GM19463 (cell line): ENCODE data around the gene PAOX.
A peak's percentile ranks its signal among the peaks of the same experiment; 100 is the strongest.

Source experiments
- ATAC-seq: cut with Tn5 transposase; IDR thresholded peaks from one replicate; pipeline ENCODE4 v1.9.1; 2021; ENCODE audit warnings: mild to moderate bottlenecking, moderate library complexity; ENCODE audit not compliant: unreplicated experiment

The PAOX gene

GRCh38 chr10:133349577-133350011, 29.5 kb upstream of the PAOX start:
- ATAC-seq, result no peak

DNA sequence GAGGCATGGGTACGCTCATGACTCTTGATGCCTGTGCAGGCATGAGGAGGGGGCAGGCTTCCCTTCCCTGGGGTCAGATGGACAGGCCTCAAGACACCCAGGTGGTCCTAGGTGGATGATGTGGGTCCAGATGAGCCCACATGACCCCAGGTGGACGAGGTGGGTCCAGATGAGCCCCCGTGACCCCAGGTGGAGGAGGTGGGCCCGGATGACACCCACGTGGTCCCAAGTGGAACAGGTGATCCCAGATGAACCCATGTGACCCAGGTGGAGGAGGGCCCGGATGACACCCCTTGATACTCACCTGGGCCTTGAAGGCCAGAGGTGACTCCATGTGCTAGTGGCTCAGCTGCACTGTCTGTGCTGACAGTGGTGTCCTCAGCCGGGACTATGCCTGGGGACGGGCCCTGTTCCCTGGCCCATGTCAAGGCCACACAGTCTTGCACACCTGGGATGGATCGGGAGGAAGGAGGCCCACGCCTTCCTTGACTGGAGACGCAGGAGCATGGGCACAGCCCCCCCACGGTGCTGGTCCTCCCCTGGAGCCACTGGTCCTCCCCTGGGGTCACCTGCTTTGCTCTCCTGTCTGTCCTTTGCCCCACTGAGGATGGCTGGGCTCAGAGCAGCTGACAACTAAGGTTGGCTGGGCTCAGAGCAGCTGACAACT, 28.6 kb upstream of the PAOX start:
- no peak for ATAC-seq

DNA sequence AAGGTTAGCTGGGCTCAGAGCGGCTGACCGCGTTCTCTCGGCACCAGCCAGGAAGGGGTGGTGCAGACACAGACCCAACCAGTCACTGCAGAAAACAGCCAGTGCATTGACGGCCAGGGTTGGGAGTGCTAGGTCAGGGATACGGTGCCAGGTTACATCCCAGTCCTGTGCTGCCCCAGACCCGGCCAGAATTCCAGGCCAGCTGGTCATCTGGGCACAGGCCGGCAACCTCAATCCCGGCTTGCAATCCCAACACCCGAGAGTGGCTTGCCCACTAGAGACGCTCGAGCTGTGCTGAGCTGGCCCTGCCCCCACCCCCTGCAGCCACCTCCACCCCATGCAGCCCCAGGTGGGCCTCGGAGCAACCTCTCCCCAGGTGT, 28.1 kb upstream of the PAOX start:
- ATAC-seq, result no peak

GRCh38 chr10:133351408-133352318, 27.4 kb upstream of the PAOX start:
- ATAC-seq, result no peak

DNA sequence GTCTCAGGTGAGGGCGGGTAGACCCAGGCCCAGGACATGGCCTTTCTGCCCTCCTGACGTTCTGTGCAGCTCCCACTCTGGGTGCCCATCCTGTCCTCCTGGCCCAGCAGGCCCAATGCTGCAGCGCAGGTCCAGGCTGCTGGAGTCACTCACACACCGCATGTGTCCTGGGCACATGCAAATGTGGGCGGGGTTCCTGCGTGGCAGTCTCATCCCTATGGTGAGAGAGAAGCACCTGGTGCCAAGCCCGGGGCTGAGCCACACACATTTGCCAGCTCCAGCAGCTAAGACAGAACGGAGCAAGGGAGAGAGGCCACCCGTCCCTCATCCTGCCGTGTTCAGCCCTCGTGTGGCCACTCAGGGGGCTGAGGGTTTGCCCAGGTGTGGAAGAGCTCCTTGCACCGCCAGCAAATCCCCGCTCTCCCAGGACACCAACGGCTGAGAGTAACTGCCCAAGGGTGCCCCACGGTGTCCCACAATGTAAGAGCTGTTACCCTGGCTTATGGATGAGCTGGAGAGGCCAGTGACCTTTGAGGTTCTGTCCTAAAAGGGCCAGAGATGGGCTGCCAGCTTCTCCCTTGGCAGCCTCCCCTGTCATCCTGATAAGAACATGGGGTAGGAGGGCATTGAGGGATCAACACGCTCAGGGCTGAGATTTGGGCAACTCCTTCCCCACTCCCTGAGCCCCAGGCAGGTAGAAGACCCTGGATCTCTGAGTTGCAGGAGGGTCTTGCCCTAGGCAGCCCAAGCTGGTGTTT, 25.7 kb upstream of the PAOX start:
- ATAC-seq, result no peak

DNA sequence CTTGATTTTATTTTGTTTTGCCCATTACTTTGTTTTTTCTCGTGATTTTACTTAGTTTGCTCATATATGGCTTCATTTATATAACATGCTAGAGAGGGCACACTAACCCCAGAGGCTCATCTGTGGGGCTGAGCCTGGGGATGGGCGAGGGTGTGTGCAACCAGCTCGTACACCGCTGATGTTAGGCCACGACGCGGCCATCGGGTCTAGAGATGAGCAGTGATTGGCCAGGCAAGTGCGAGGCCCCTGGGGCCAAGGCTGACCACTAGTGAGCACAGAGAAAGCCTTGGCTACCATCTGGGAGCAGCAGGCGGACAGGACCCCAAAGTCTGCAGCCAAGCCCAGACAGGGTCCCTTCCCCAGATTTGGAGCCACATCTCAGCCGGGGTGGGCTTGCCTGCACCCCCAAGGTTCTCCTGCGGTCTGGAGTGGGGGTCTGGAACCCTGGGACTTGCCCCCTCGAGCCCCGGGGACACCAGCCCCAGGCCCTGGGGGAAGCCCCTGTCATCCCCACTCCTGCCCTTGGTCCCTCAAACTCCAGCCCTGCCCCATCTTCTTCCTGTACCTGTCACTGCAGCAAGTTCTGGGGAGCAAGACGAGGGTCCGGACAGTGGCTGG, 25.0 kb upstream of the PAOX start:
- no peak for ATAC-seq

GRCh38 chr10:133354672-133355240, 24.3 kb upstream of the PAOX start:
- no peak for ATAC-seq

- no peak for ATAC-seq
Observed at GRCh38 chr10:133355266-133355665, 23.8 kb upstream of the PAOX start.

- ATAC-seq, result no peak
Observed at GRCh38 chr10:133355991-133356390, 23.1 kb upstream of the PAOX start.

DNA sequence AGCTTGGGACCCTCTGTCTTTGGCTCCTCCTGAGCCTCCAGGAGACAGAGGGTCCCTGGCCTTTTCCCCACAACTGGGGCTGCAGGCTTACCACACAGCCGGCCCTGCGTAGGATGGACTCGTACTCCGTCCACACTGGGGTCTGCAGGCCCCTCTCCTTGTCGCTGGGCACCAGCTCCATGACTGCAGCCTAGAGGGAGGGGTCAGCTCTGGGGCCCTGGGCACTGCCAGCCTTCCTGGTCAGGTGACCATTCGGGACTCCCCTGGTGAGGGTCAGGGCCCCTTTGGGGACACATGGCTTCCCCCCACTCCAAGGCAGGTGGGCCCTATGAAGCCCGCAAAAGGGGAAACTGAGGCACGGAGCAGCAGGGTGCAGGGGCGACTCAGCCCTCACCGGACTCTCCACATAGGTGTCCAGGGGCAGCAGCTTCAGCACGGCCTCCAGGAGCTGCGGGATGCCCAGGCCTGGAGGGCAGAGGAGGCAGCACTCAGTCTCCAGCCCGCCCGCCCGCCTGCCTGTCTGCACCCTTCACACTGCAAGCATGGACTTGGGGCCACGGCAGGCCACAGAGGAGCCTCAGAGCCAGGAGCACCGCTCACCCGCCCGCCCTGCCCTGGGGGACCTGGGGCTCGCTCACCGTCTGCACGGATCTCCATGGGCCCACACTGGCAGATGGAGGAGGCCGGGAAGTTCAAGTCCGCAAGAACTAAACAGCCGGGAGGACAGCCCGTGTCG, 22.3 kb upstream of the PAOX start:
- no peak for ATAC-seq

- peak; percentile 64 for ATAC-seq
Observed at GRCh38 chr10:133357285-133358161, 21.5 kb upstream of the PAOX start, which contains the start of gene FUOM. Gene FUOM, minus strand, starts transcription at chr10:133358019. Its CDS starts 12 bp downstream, at chr10:133358007.

- ATAC-seq, result no peak
Observed at GRCh38 chr10:133358162-133358924, 20.7 kb upstream of the PAOX start.

GRCh38 chr10:133358925-133359310, 20.1 kb upstream of the PAOX start:
- no peak for ATAC-seq

DNA sequence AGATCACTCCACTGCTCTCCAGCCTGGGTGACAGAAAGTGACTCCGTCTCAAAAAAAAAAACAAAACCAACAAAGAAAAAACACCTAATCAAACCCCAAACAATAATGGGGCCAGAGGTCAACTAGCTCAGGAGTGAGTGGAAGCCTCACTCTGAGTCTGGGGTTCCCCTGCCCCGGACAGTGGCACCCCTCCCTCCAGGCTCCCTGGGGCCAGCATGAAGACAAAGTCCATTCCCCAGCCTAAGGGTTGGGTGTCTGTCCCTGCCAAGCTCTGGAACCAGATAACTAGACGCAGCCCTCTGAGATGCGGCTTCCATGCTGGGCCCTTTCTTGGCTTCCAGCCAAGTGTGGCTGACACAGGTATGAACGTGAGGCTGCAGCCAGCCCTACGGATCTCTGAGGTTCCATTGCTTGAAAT, 19.5 kb upstream of the PAOX start:
- ATAC-seq, result no peak

DNA sequence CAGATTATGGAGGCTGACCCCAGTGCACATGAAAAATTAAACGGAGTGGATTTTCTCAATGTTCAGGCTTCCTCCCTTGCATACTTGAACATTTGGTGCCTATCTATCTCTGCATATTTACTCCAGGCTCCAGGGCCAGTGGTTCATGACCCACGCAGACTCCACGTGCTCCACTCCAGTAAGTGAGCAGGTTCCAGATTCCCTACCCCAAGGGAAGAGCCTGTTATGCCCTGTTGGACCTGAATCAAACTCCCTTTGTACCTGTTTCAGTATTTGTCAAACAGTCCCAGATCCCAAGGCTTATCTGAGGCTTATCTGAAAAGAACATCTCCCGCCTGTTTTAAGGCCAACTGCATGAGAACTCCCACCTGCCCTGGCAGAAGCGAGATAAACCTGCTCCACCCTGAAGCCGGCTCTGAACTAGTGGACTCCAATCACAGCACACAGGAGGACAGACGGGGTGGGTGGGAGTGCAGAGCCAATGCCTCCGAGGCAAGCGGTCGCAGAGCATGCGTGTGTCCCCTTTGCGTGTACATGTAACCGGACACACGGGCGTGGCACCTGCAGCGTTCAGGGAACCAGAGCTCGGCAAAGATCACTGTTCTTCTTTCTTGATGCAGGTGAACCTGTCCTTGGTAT, 19.0 kb upstream of the PAOX start:
- ATAC-seq, result no peak

GRCh38 chr10:133361227-133361626, 17.8 kb upstream of the PAOX start:
- ATAC-seq, result no peak

DNA sequence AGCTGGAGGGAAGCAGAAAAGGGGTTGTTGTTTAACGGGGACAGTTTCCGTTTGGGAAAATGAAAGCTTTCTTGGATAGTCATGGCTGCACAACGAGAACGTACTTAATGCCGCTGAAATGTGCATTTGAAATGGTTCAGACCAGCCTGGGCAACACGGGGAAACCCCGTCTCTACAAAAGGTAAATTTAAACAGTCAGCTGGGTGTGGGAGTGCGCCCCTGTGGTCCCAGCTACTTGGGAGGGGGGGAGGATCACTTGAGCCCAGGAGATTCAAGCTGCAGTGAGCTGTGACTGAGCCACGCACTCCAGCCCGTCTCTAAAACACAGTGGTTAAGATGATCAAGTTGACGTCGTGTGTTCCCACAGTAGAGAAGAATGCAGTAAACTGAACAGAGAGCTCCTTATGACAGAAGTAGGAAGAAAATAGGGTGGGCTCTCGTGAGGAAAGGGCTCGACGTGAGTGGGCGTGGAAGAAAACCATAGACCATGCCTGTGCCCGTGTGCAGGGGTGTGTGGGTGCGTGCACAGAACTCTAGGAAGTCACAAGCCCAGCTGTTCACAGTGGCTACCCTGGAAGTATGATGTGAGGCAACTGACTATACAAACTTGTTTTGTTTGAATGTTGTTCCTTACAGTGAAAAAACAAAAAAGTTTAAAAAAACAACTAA, 17.2 kb upstream of the PAOX start:
- ATAC-seq, result no peak
